ENCODE measurements around the gene HRH3.

GRCh38 chr20:62227977-62228958 lies 8.2 kb upstream of the HRH3 start:
- TF ChIP-seq POLR2AphosphoS5 (IDR thresholded peaks at IDR 0.05) (no peak), EP300 (IDR thresholded peaks at IDR 0.05; ENCODE audit: low read depth) (no peak), POLR2A (IDR thresholded peaks at IDR 0.05) (no peak), CTCF (IDR thresholded peaks at IDR 0.05) (no peak)

Measured in transverse colon (tissue), 4 donors.